ENCODE measurements around the gene SCUBE1. TPM values are rescaled to one million over a fixed set of nuclear protein-coding genes. Genes with fewer than 3 reads are reported as not detected.

The SCUBE1 gene
- total and polyA plus RNA-seq, 2 donors (not counting 3 experiments of a cell fraction or from before 2014, with no cell fraction given), result 0.07 TPM; not detected in 1

DNA sequence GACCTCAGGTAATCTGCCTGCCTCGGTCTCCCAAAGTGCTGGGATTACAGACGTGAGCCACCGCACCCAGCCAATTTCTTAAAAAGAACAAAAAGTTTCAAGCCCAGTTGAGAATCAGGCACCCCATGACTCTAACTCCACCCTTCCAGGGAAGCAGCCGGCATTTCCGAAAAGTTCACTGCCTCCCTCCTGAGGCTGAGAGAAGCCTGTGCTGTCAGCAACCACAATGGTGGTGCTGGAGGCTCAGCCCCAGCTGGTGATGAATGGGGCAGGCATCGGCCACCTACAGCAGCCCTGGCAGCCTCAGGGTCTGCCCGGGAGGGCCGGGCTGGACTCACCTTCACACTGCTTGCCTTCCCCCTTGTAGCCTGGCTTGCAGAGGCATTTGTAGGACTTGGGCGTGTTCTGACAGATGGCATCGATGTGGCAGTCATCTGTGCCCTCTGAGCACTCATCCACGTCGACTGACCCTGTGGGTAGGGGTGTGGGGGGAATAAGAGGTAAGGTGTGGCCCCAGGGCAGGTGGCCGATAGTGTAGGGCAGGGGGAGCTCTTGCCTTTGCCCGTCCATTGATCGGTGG is 4.3 kb downstream of the SCUBE1 start:
- POLR2A ChIA-PET, result no interaction called here
- no peak overlapping the region for H2AFZ ChIP-seq (ENCODE audit: low read depth, low read length)
- DNase-seq (ENCODE audit: low read depth, low spot score), result no peak
- H3K4me3 ChIP-seq (replicated peaks in 1 of 3; ENCODE audit: insufficient read depth in 1 of 3, low read depth in 1 of 3, low read length in 3 of 3), result no peak overlapping the region
- peaks cover 17 to 18% of the 10 kb centered on the region in 2 experiments for H3K27me3 ChIP-seq (ENCODE audit: control insufficient read depth in 2 of 2, insufficient read depth in 2 of 2, low read length in 2 of 2)
- H3K9ac ChIP-seq (replicated peaks; ENCODE audit: extremely low read depth, insufficient read depth, low read length), result no peak overlapping the region
- no peak overlapping the region for H3K27ac ChIP-seq (ENCODE audit: insufficient read depth, low read depth, low read length)
- TF ChIP-seq MYC (IDR thresholded peaks at IDR 0.05; ENCODE audit: low read depth, low read length), result no peak
- no peak for TF ChIP-seq POLR2A (IDR thresholded peaks at IDR 0.05; ENCODE audit: low read depth, low read length)
- no peak for TF ChIP-seq FOS (IDR thresholded peaks at IDR 0.05; ENCODE audit: borderline replicate concordance, insufficient read depth, low read length)
- TF ChIP-seq, protein P1, sequence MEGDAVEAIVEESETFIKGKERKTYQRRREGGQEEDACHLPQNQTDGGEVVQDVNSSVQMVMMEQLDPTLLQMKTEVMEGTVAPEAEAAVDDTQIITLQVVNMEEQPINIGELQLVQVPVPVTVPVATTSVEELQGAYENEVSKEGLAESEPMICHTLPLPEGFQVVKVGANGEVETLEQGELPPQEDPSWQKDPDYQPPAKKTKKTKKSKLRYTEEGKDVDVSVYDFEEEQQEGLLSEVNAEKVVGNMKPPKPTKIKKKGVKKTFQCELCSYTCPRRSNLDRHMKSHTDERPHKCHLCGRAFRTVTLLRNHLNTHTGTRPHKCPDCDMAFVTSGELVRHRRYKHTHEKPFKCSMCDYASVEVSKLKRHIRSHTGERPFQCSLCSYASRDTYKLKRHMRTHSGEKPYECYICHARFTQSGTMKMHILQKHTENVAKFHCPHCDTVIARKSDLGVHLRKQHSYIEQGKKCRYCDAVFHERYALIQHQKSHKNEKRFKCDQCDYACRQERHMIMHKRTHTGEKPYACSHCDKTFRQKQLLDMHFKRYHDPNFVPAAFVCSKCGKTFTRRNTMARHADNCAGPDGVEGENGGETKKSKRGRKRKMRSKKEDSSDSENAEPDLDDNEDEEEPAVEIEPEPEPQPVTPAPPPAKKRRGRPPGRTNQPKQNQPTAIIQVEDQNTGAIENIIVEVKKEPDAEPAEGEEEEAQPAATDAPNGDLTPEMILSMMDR (IDR thresholded peaks at IDR 0.05; ENCODE audit: extremely low read depth in 1 of 2, insufficient read depth in 1 of 2, low read depth in 1 of 2, low read length in 2 of 2), result no peak
- no peak for TF ChIP-seq POLR2AphosphoS5 (IDR thresholded peaks at IDR 0.05; ENCODE audit: insufficient read depth, low read depth, low read length)
- no peak for TF ChIP-seq EZH2 (IDR thresholded peaks at IDR 0.05; ENCODE audit: borderline replicate concordance, low read depth, low read length, severe bottlenecking)
- TF ChIP-seq JUN (IDR thresholded peaks at IDR 0.05; ENCODE audit: borderline replicate concordance, insufficient read depth, insufficient read length, low read depth), result no peak
- TF ChIP-seq, protein P2, sequence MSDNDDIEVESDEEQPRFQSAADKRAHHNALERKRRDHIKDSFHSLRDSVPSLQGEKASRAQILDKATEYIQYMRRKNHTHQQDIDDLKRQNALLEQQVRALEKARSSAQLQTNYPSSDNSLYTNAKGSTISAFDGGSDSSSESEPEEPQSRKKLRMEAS (IDR thresholded peaks at IDR 0.05; ENCODE audit: insufficient read depth, insufficient read length), result no peak
- no peak for TF ChIP-seq GATA2 (IDR thresholded peaks at IDR 0.05; ENCODE audit: insufficient read depth, insufficient read length, low read depth, low read length)
- no peaks in the 10 kb centered on the region for H3K36me3 ChIP-seq (ENCODE audit: control insufficient read depth in 2 of 2, extremely low read depth in 1 of 2, insufficient read depth in 2 of 2, low read length in 2 of 2)
- H3K4me2 ChIP-seq (ENCODE audit: insufficient read depth, low read length), result no peak overlapping the region
- H3K9me1 ChIP-seq (replicated peaks; ENCODE audit: control insufficient read depth, extremely low read depth, insufficient read depth, low read length), result no peaks in the 10 kb centered on the region
- CTCF ChIA-PET, result no interaction called here
- no peaks in the 10 kb centered on the region for H3K9me3 ChIP-seq (replicated peaks; ENCODE audit: control insufficient read depth, insufficient read depth, low read length)
- H3K4me1 ChIP-seq (ENCODE audit: control insufficient read depth, extremely low read depth, insufficient read depth, low read length), result no peaks in the 10 kb centered on the region
- H3K79me2 ChIP-seq (ENCODE audit: control insufficient read depth, insufficient read depth, low read length), result no peaks in the 10 kb centered on the region
- no peaks in the 10 kb centered on the region for H4K20me1 ChIP-seq (replicated peaks; ENCODE audit: control insufficient read depth, extremely low read depth, insufficient read depth, low read length)
- BruUV-seq (replicated peaks), result no TSS peak
- FAIRE-seq, result no peak
- dilution Hi-C loops (cut with MboI; ENCODE audit: extremely low pct_ligation_motif_present, low sequenced_read_pairs), result no loop called here
- intact Hi-C loops (cut with micrococcal nuclease), result no loop called here

Measured in endothelial cell of umbilical vein (primary cell).